ENCODE data around the gene AGRP.

Gene AGRP

GRCh38 chr16:67460961-67461360 is 22.4 kb downstream of the AGRP start:
- peaks cover 27% of the 10 kb centered on the region for H3K79me2 ChIP-seq (ENCODE audit: insufficient read depth, low read length)
- H3K36me3 ChIP-seq (ENCODE audit: insufficient read depth, low read length), result no peaks in the 10 kb centered on the region
- H4K20me1 ChIP-seq (ENCODE audit: insufficient read depth, low read length), result peaks cover 82% of the 10 kb centered on the region
- H3K27me3 ChIP-seq (ENCODE audit: insufficient read depth, low read length, poor library complexity), result no peaks in the 10 kb centered on the region
- H3K4me2 ChIP-seq (ENCODE audit: insufficient read depth, low read length), result no peak overlapping the region
- no peaks in the 10 kb centered on the region for H3K4me1 ChIP-seq (ENCODE audit: insufficient read depth, low read length)
- ATAC-seq (ENCODE audit: insufficient read depth, low read depth) (no peak), DNase-seq (no peak)
- H2AFZ ChIP-seq (ENCODE audit: low read depth, low read length), result no peak overlapping the region
- no peaks in the 10 kb centered on the region for H3K9me3 ChIP-seq (ENCODE audit: insufficient read depth, low read length, severe bottlenecking)
- TF ChIP-seq EZH2 (IDR thresholded peaks at IDR 0.05; ENCODE audit: borderline replicate concordance, low read depth, low read length, severe bottlenecking), result no peak
- no peak for TF ChIP-seq CTCF (IDR thresholded peaks at IDR 0.05; ENCODE audit: borderline replicate concordance, extremely low read depth, low read length, poor library complexity, severe bottlenecking)
- H3K4me3 ChIP-seq (ENCODE audit: low read depth in 1 of 2, low read length in 2 of 2), result no peak overlapping the region
- no peak overlapping the region for H3K9ac ChIP-seq (ENCODE audit: low read depth, low read length)
- no peak overlapping the region for H3K27ac ChIP-seq (ENCODE audit: low read length)

- H4K20me1 ChIP-seq (ENCODE audit: insufficient read depth, low read length), result peaks cover 77% of the 10 kb centered on the region
- H3K27ac ChIP-seq (ENCODE audit: low read length), result no peak overlapping the region
- H3K27me3 ChIP-seq (ENCODE audit: insufficient read depth, low read length, poor library complexity), result no peaks in the 10 kb centered on the region
- H3K4me3 ChIP-seq (ENCODE audit: low read depth in 1 of 2, low read length in 2 of 2), result no peak overlapping the region
- H3K9ac ChIP-seq (ENCODE audit: low read depth, low read length), result no peak overlapping the region
- H3K4me2 ChIP-seq (ENCODE audit: insufficient read depth, low read length), result no peak overlapping the region
- H3K79me2 ChIP-seq (ENCODE audit: insufficient read depth, low read length), result peaks cover 19% of the 10 kb centered on the region
- no peak overlapping the region for H2AFZ ChIP-seq (ENCODE audit: low read depth, low read length)
- DNase-seq (no peak), ATAC-seq (ENCODE audit: insufficient read depth, low read depth) (no peak)
- no peaks in the 10 kb centered on the region for H3K4me1 ChIP-seq (ENCODE audit: insufficient read depth, low read length)
- H3K9me3 ChIP-seq (ENCODE audit: insufficient read depth, low read length, severe bottlenecking), result no peaks in the 10 kb centered on the region
- TF ChIP-seq EZH2 (IDR thresholded peaks at IDR 0.05; ENCODE audit: borderline replicate concordance, low read depth, low read length, severe bottlenecking), result no peak
- TF ChIP-seq CTCF (IDR thresholded peaks at IDR 0.05; ENCODE audit: borderline replicate concordance, extremely low read depth, low read length, poor library complexity, severe bottlenecking), result no peak
- no peaks in the 10 kb centered on the region for H3K36me3 ChIP-seq (ENCODE audit: insufficient read depth, low read length)
Observed at GRCh38 chr16:67460168-67460567, 23.2 kb downstream of the AGRP start.

- Histone ChIP-seq H3K4me3 (ENCODE audit: low read depth in 1 of 2, low read length in 2 of 2) (no peak overlapping the region), H3K4me2 (ENCODE audit: insufficient read depth, low read length) (no peak overlapping the region), H3K27ac (ENCODE audit: low read length) (no peak overlapping the region), H3K9ac (ENCODE audit: low read depth, low read length) (no peak overlapping the region), H3K27me3 (ENCODE audit: insufficient read depth, low read length, poor library complexity) (no peaks in the 10 kb centered on the region), H3K36me3 (ENCODE audit: insufficient read depth, low read length) (no peaks in the 10 kb centered on the region), H3K4me1 (ENCODE audit: insufficient read depth, low read length) (no peaks in the 10 kb centered on the region), H4K20me1 (ENCODE audit: insufficient read depth, low read length) (peaks cover 74% of the 10 kb centered on the region), H3K9me3 (ENCODE audit: insufficient read depth, low read length, severe bottlenecking) (no peaks in the 10 kb centered on the region), H3K79me2 (ENCODE audit: insufficient read depth, low read length) (peaks cover 17% of the 10 kb centered on the region), H2AFZ (ENCODE audit: low read depth, low read length) (no peak overlapping the region)
- no peak for DNase-seq
- no peak for ATAC-seq (ENCODE audit: insufficient read depth, low read depth)
- TF ChIP-seq EZH2 (IDR thresholded peaks at IDR 0.05; ENCODE audit: borderline replicate concordance, low read depth, low read length, severe bottlenecking) (no peak), CTCF (IDR thresholded peaks at IDR 0.05; ENCODE audit: borderline replicate concordance, extremely low read depth, low read length, poor library complexity, severe bottlenecking) (no peak)
Observed at GRCh38 chr16:67459861-67460150, 23.5 kb downstream of the AGRP start.
